Activated naive CD8-positive, alpha-beta T cell treated with anti-CD3 and anti-CD28 coated beads, Interleukin-2, amount 10 ng/mL, durations not matched to agents 7 days and 5 days (primary cell): ENCODE results near the gene SCAMP5. TPM values are rescaled to one million over a fixed set of nuclear protein-coding genes. Genes with fewer than 3 reads are reported as not detected.

ENCODE experiments used
- ATAC-seq: fragments of 150-1000 bp; cut with Tn5 transposase; one replicate; pipeline ENCODE4 v1.10.0; 2021; ENCODE audit warnings: low read depth, moderate library complexity
- POLR2A ChIA-PET: fragments of 350-600 bp; sonication (Branson Sonifier 250); formaldehyde crosslinking; loops from one replicate; lab custom pipeline; 2021; ENCODE audit warnings: antibody characterized with exemption; lab: Charles Lee
- DNase-seq: peaks from one replicate; pipeline ENCODE4 v3.0.0; 2021
- H3K27ac Mint-ChIP-seq: one replicate; pipeline ENCODE4 v1.8.0; 2022; ENCODE audit warnings: mild to moderate bottlenecking, mixed read lengths
- H3K27me3 Mint-ChIP-seq: one replicate; pipeline ENCODE4 v1.8.0; 2022; ENCODE audit warnings: mild to moderate bottlenecking, moderate library complexity, mixed read lengths
- H3K36me3 Mint-ChIP-seq: one replicate; pipeline ENCODE4 v1.8.0; 2021; ENCODE audit warnings: mild to moderate bottlenecking, mixed read lengths
- H3K4me1 Mint-ChIP-seq: one replicate; pipeline ENCODE4 v1.8.0; 2021; ENCODE audit warnings: mixed read lengths
- H3K4me3 Mint-ChIP-seq: one replicate; pipeline ENCODE4 v1.8.0; 2022; ENCODE audit warnings: mild to moderate bottlenecking, moderate library complexity, mixed read lengths
- H3K9me3 Mint-ChIP-seq: one replicate; pipeline ENCODE4 v1.8.0; 2021; ENCODE audit warnings: mixed read lengths
- total RNA-seq, 2 experiments: library from RNA; stranded (reverse); gene quantifications; one replicate each; pipeline ENCODE4 v1.2.3, GENCODE V29; 2021

Gene SCAMP5
- total RNA-seq, 2 experiments from 2014 or later = 0.22 TPM; not detected in 1

- Mint-ChIP-seq H3K36me3 (no peaks in the 10 kb centered on the region), H3K27me3 (peaks cover 2% of the 10 kb centered on the region), H3K4me3 (no peak overlapping the region), H3K9me3 (no peaks in the 10 kb centered on the region), H3K27ac (no peak overlapping the region), H3K4me1 (no peaks in the 10 kb centered on the region)
- no peak for ATAC-seq
- POLR2A ChIA-PET = no interaction called here
- DNase-seq = no peak
These were observed 21.1 kb downstream of the SCAMP5 start for GRCh38 chr15:75016431-75016830.

GRCh38 chr15:75019916-75020315, 24.6 kb downstream of the SCAMP5 start:
- Mint-ChIP-seq H3K9me3 (no peaks in the 10 kb centered on the region), H3K36me3 (no peaks in the 10 kb centered on the region), H3K4me1 (peaks cover 10% of the 10 kb centered on the region), H3K27ac (no peak overlapping the region), H3K4me3 (no peak overlapping the region), H3K27me3 (peaks cover 2% of the 10 kb centered on the region)
- POLR2A ChIA-PET = no interaction called here
- ATAC-seq (no peak), DNase-seq (no peak)

GRCh38 chr15:75021341-75021740, 26.0 kb downstream of the SCAMP5 start:
- Mint-ChIP-seq H3K4me3 (no peak overlapping the region), H3K27ac (no peak overlapping the region)

GRCh38 chr15:75022783-75023180, 27.4 kb downstream of the SCAMP5 start:
- ATAC-seq = no peak
- peaks cover 19% of the 10 kb centered on the region for H3K4me1 Mint-ChIP-seq

More at GRCh38 chr15:75021341-75021740, 26.0 kb downstream of the SCAMP5 start:
- Mint-ChIP-seq H3K27me3 (peaks cover 2% of the 10 kb centered on the region), H3K36me3 (no peaks in the 10 kb centered on the region), H3K4me1 (peaks cover 16% of the 10 kb centered on the region), H3K9me3 (no peaks in the 10 kb centered on the region)
- POLR2A ChIA-PET = no interaction called here
- DNase-seq (no peak), ATAC-seq (no peak)

GRCh38 chr15:75023181-75023871, 28.0 kb downstream of the SCAMP5 start, which contains the start of gene PPCDC:
Gene PPCDC, plus strand, starts transcription at chr15:75023590. Its CDS starts 4,729 bp downstream, at chr15:75028319.
- Mint-ChIP-seq H3K4me1 (peaks cover 19% of the 10 kb centered on the region), H3K9me3 (no peaks in the 10 kb centered on the region), H3K36me3 (no peaks in the 10 kb centered on the region), H3K27ac (peak within 1 kb of the TSS; percentile 95), H3K27me3 (peaks cover 2% of the 10 kb centered on the region), H3K4me3 (peak within 1 kb of the TSS; percentile 95)
- DNase-seq (peak; percentile 94), ATAC-seq (peak; percentile 99)
- POLR2A ChIA-PET = interaction anchor here (0.6 to 3.8 kb wide), 21 partner anchors 8 to 236 kb away, joined by 3 to 16 read pairs (median 6); partner anchors contain the start of genes C15orf39, COX5A, FAM219B and RPP25

More at GRCh38 chr15:75022783-75023180, 27.4 kb downstream of the SCAMP5 start:
- Mint-ChIP-seq H3K4me3 (peak overlapping the region; percentile 95), H3K9me3 (no peaks in the 10 kb centered on the region), H3K27ac (no peak overlapping the region), H3K36me3 (no peaks in the 10 kb centered on the region), H3K27me3 (peaks cover 2% of the 10 kb centered on the region)
- DNase-seq = no peak
- POLR2A ChIA-PET = interaction anchor here (0.6 to 3.8 kb wide), 19 partner anchors 8 to 235 kb away, joined by 3 to 16 read pairs (median 6); partner anchors contain the start of genes C15orf39, COX5A, FAM219B and RPP25

- Mint-ChIP-seq H3K4me1 (peaks cover 19% of the 10 kb centered on the region), H3K36me3 (no peaks in the 10 kb centered on the region), H3K9me3 (no peaks in the 10 kb centered on the region), H3K27ac (peak overlapping the region; percentile 95), H3K27me3 (peaks cover 2% of the 10 kb centered on the region), H3K4me3 (peak overlapping the region; percentile 95)
- DNase-seq (no peak), ATAC-seq (no peak)
- POLR2A ChIA-PET = interaction anchor here (0.8 to 3.8 kb wide), 18 partner anchors 9 to 237 kb away, joined by 3 to 16 read pairs (median 6); partner anchors contain the start of genes C15orf39, COX5A, FAM219B and RPP25
These were observed 28.7 kb downstream of the SCAMP5 start for GRCh38 chr15:75023872-75024636.

- POLR2A ChIA-PET = interaction anchor here (0.6 to 3.8 kb wide), 3 partner anchors 12 to 183 kb away, joined by 4 to 16 read pairs (median 4); no protein-coding TSS in a partner anchor
- Mint-ChIP-seq H3K27ac (peak overlapping the region; percentile 3), H3K36me3 (no peaks in the 10 kb centered on the region), H3K4me3 (peak overlapping the region; percentile 95), H3K9me3 (no peaks in the 10 kb centered on the region), H3K27me3 (no peaks in the 10 kb centered on the region), H3K4me1 (peaks cover 22% of the 10 kb centered on the region)
- no peak for ATAC-seq
- no peak for DNase-seq
These were observed 29.7 kb downstream of the SCAMP5 start for GRCh38 chr15:75025107-75025506.

GRCh38 chr15:75025548-75026260, 30.3 kb downstream of the SCAMP5 start:
- H3K4me3 Mint-ChIP-seq = peak overlapping the region; percentile 95
- H3K27me3 Mint-ChIP-seq = no peaks in the 10 kb centered on the region
- peaks cover 25% of the 10 kb centered on the region for H3K4me1 Mint-ChIP-seq
- peak overlapping the region; percentile 3 for H3K27ac Mint-ChIP-seq
- POLR2A ChIA-PET = interaction anchor here (0.6 to 3.8 kb wide), 3 partner anchors 11 to 182 kb away, joined by 4 to 16 read pairs (median 4); no protein-coding TSS in a partner anchor
- ATAC-seq = no peak
- no peaks in the 10 kb centered on the region for H3K36me3 Mint-ChIP-seq
- H3K9me3 Mint-ChIP-seq = no peaks in the 10 kb centered on the region
- DNase-seq = no peak

GRCh38 chr15:75027551-75027950, 32.2 kb downstream of the SCAMP5 start:
- Mint-ChIP-seq H3K27me3 (no peaks in the 10 kb centered on the region), H3K4me3 (no peak overlapping the region), H3K4me1 (peaks cover 42% of the 10 kb centered on the region), H3K27ac (no peak overlapping the region), H3K9me3 (no peaks in the 10 kb centered on the region), H3K36me3 (no peaks in the 10 kb centered on the region)
- POLR2A ChIA-PET = no interaction called here
- DNase-seq (no peak), ATAC-seq (no peak)

GRCh38 chr15:75028991-75029377, 33.6 kb downstream of the SCAMP5 start:
- POLR2A ChIA-PET = interaction anchor here (1.2 to 2.1 kb wide), 5 partner anchors 14 to 177 kb away, joined by 3 to 13 read pairs (median 5); partner anchors contain the start of gene C15orf39
- no peak overlapping the region for H3K27ac Mint-ChIP-seq
- peaks cover 2% of the 10 kb centered on the region for H3K36me3 Mint-ChIP-seq
- DNase-seq (no peak), ATAC-seq (peak; percentile 11)
- H3K27me3 Mint-ChIP-seq = no peaks in the 10 kb centered on the region
- no peak overlapping the region for H3K4me3 Mint-ChIP-seq
- no peaks in the 10 kb centered on the region for H3K9me3 Mint-ChIP-seq
- H3K4me1 Mint-ChIP-seq = peaks cover 41% of the 10 kb centered on the region

- Mint-ChIP-seq H3K4me3 (no peak overlapping the region), H3K27ac (peak overlapping the region; percentile 57), H3K36me3 (peaks cover 2% of the 10 kb centered on the region), H3K27me3 (no peaks in the 10 kb centered on the region), H3K9me3 (no peaks in the 10 kb centered on the region), H3K4me1 (peaks cover 37% of the 10 kb centered on the region)
- peak; percentile 85 for ATAC-seq
- POLR2A ChIA-PET = interaction anchor here (0.6 to 2.1 kb wide), 6 partner anchors 13 to 833 kb away, joined by 3 to 13 read pairs (median 5); partner anchors contain the start of gene C15orf39
- DNase-seq = peak; percentile 91
These were observed 34.1 kb downstream of the SCAMP5 start for GRCh38 chr15:75029378-75030022.

GRCh38 chr15:75030023-75030413, 34.7 kb downstream of the SCAMP5 start:
- H3K36me3 Mint-ChIP-seq = peaks cover 2% of the 10 kb centered on the region
- no peak for ATAC-seq
- H3K9me3 Mint-ChIP-seq = no peaks in the 10 kb centered on the region
- no peak for DNase-seq
- H3K27me3 Mint-ChIP-seq = no peaks in the 10 kb centered on the region
- H3K4me1 Mint-ChIP-seq = peaks cover 32% of the 10 kb centered on the region
- H3K4me3 Mint-ChIP-seq = no peak overlapping the region
- H3K27ac Mint-ChIP-seq = no peak overlapping the region
- POLR2A ChIA-PET = interaction anchor here (0.6 to 2.1 kb wide), 6 partner anchors 13 to 832 kb away, joined by 3 to 13 read pairs (median 5); partner anchors contain the start of gene C15orf39
